ENCODE results near the gene HOXC10. TPM values are rescaled to one million over a fixed set of nuclear protein-coding genes. Genes with fewer than 3 reads are reported as not detected.
A peak's percentile ranks its signal among the peaks of the same experiment; 100 is the strongest.

Gene HOXC10
- total and polyA plus RNA-seq, 2 donors, result 1.6 to 2.8 TPM

DNA sequence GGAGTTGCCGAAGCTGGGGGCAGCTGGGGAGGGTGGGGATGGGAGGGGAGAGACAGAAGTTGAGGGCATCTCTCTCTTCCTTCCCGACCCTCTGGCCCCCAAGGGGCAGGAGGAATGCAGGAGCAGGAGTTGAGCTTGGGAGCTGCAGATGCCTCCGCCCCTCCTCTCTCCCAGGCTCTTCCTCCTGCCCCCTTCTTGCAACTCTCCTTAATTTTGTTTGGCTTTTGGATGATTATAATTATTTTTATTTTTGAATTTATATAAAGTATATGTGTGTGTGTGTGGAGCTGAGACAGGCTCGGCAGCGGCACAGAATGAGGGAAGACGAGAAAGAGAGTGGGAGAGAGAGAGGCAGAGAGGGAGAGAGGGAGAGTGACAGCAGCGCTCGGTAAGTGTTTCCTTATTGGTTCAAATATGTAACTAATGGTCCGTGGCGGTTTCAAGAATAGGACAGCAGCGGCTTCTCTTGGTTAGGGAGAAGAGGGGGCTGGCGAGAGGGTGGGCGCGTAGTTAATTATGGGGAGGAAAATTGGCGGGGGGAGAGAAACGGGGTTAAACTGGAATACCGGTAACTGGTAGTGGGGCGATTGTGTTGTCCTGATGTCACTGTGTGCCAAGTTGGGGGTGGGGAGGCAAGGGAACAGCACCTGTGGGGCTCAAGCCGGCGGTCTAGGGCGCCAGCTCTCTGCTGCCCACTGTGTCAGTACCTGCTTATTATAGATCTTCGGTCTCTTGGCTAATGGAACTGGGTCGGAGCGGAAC, 32.3 kb downstream of the HOXC10 start:
- Histone ChIP-seq H3K4me3 (ENCODE audit: low read depth, low read length) (peak overlapping the region; percentile 38), H3K4me1 (ENCODE audit: insufficient read depth) (no peaks in the 10 kb centered on the region), H3K36me3 (ENCODE audit: insufficient read depth) (no peaks in the 10 kb centered on the region), H3K27ac (ENCODE audit: low read depth) (no peak overlapping the region)
- no peak for DNase-seq (ENCODE audit: extremely low spot score)
- WGBS, result 4% methylated on average over 24 of the region's 24 CpGs

DNA sequence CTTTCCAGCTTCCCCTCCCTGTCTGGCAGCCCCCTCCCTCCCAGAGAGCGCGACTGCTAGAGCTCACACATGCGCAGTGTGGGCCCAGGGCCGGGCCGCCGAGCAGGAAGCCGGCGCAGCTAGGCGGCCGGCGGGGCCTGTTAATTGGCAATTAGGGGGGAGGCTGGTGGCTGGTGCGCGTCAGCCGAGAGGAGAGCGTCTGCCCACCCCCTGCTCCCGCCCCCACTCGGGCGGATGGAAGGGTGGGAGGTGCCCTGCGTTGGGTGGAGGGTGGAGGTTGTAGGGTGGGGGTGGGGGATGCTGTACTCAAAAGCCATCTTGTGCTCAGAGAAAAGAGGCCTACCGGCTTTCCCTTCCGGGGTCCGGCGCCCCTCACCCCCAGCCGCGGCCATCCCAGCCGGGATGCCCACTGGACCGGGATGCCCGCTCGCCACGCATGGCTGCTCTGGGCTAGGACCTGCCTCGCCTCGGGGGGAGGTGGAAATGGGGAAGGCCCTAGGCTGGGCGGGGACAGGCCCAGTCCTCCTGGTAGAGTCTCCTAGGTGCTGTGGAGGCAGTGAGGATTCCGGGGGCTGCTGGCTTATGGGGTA, 33.0 kb downstream of the HOXC10 start:
- 4% methylated on average over 34 of the region's 34 CpGs for WGBS
- no peaks in the 10 kb centered on the region for H3K36me3 ChIP-seq (ENCODE audit: insufficient read depth)
- no peaks in the 10 kb centered on the region for H3K4me1 ChIP-seq (ENCODE audit: insufficient read depth)
- DNase-seq (ENCODE audit: extremely low spot score), result peak; percentile 47
- H3K27ac ChIP-seq (ENCODE audit: low read depth), result no peak overlapping the region
- peak overlapping the region; percentile 38 for H3K4me3 ChIP-seq (ENCODE audit: low read depth, low read length)

DNA sequence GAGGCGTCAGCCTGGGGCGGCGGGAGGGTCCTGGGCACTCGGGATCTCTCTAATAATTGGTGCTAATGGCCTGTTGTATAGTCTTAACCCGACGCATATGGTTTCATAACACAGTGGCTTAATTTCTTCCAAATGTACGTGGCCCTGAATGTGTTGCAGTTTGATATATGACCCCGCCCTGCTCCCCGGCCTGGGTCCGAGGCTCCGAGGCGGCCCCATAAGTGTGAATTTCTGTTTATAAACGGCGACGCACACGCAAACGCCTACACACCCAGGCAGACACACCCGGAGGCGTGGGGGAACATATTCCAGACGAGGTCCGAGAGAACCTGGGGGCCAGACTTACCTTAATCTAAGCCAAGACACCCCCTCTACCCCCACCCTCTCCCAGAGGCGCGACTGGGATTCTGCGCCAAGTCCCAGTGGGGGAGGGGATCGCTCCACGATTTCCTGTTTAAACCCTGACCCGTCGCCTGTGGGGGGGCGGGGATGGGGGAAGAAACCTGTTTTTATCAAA, 33.6 kb downstream of the HOXC10 start:
- Histone ChIP-seq H3K36me3 (ENCODE audit: insufficient read depth) (no peaks in the 10 kb centered on the region), H3K4me1 (ENCODE audit: insufficient read depth) (no peaks in the 10 kb centered on the region), H3K27ac (ENCODE audit: low read depth) (no peak overlapping the region), H3K4me3 (ENCODE audit: low read depth, low read length) (no peak overlapping the region)
- DNase-seq (ENCODE audit: extremely low spot score), result no peak
- 34% methylated on average over 29 of the region's 29 CpGs for WGBS

DNA sequence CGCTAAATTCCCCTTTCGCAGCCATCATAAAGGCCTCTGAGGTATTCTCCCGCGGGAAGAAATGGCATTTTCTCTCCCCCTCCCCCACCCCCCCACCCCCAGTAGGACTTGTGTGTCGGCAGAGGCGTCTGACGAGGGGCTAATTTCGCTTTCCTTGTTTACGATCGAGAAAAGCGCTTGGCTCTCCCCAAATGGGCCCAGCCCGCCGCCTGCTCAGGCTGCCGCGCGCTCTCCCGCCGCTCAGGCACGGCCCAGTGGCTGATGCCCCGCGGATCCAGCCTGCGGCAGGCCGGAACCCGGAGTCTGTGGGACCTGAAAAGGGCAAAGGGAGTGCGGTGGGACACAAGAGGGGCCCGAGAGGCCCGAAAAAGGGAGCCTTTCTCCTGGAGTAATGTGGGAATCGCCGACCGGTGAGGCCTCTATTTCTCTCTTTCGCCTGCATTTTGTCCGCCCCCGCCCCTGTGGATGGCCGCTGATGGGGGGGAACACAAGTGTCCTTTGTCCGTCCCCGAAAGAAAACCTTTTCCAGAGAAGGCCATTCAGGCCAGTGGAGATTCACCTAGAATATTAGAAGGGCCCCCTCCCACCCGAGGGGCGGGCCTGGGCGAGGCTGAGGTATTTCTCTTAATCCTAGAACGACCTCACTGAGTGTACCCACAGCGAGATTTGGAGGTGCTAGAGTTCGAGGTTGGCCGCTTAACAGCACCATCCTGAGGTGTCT, 34.3 kb downstream of the HOXC10 start:
- 35% methylated on average over 43 of the region's 43 CpGs for WGBS
- H3K27ac ChIP-seq (ENCODE audit: low read depth), result no peak overlapping the region
- no peak overlapping the region for H3K4me3 ChIP-seq (ENCODE audit: low read depth, low read length)
- no peak for DNase-seq (ENCODE audit: extremely low spot score)
- no peaks in the 10 kb centered on the region for H3K4me1 ChIP-seq (ENCODE audit: insufficient read depth)
- no peaks in the 10 kb centered on the region for H3K36me3 ChIP-seq (ENCODE audit: insufficient read depth)

DNA sequence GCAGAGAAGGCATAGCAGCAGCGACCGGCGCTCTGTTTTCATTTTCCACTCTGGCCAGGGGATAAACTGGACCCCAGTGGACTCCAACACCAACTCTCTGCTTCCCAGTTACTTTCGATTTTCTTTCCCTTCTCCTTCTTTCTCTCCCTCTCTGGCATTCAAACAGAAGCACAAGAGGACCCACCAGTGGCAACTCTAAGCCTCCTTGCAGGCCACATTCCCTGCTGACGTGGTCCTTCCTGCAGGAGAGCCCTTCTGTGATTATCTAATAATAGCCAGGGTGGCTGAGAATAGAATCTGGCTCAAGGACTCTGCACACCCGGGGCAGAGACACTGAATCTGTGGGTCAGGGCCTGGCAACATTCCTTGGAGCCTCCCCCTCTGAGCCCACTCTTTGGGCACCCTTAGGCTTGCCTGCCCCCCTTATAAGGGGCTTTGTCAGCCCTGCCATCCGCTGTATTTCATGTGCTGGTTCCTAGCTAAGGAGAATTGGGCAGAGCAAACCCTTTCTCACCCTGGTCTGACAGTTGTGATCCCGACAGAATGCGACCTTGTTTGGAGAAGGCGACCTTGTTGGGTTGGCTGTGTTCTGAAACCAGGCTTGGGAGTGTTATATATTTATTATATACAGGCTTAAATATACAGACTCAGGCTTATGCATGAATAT, 35.1 kb downstream of the HOXC10 start:
- H3K4me1 ChIP-seq (ENCODE audit: insufficient read depth), result no peaks in the 10 kb centered on the region
- no peak overlapping the region for H3K4me3 ChIP-seq (ENCODE audit: low read depth, low read length)
- no peaks in the 10 kb centered on the region for H3K36me3 ChIP-seq (ENCODE audit: insufficient read depth)
- H3K27ac ChIP-seq (ENCODE audit: low read depth), result no peak overlapping the region
- no peak for DNase-seq (ENCODE audit: extremely low spot score)
- 40% methylated on average over 10 of the region's 10 CpGs for WGBS

DNA sequence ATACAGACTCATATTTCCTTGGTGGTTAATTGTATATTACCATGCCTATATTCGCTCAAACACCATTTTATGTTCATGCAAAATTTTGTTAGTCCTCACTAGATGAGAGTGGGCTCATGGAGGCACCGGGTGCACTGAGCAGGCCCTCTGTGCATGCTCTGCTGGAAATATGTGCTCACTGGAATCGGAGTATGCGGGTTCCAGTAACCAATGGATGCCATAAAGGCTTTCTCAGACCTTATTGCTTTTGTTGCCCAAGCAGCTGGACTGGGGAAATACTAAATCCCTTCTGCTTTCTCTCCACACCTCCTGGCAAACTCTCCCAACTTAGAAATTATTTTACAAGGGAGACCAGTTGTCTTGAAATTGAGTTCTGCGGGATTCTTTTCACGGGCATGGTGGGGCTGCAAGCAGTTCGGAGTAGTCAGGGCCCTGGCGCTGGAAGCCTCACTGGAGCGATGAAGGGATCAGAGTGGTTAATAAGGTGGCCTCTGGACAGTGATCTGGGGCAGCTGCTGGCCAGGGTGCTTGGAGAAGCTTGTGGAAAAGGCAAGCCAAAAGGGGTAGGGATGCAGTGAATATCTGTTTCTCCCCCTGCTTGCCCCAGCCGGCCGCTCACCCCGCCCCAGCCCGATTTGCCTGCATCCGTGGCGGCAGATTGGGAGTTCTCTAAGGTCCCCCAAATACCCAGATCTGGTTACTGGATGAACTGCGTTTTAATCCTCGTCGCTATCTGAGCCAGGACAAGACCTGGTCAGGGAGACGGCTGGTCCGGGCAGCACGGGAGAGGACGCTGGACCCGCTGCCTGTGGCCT, 35.9 kb downstream of the HOXC10 start:
- no peaks in the 10 kb centered on the region for H3K4me1 ChIP-seq (ENCODE audit: insufficient read depth)
- no peaks in the 10 kb centered on the region for H3K36me3 ChIP-seq (ENCODE audit: insufficient read depth)
- no peak overlapping the region for H3K27ac ChIP-seq (ENCODE audit: low read depth)
- no peak for DNase-seq (ENCODE audit: extremely low spot score)
- H3K4me3 ChIP-seq (ENCODE audit: low read depth, low read length), result no peak overlapping the region
- 48% methylated on average over 23 of the region's 23 CpGs for WGBS

DNA sequence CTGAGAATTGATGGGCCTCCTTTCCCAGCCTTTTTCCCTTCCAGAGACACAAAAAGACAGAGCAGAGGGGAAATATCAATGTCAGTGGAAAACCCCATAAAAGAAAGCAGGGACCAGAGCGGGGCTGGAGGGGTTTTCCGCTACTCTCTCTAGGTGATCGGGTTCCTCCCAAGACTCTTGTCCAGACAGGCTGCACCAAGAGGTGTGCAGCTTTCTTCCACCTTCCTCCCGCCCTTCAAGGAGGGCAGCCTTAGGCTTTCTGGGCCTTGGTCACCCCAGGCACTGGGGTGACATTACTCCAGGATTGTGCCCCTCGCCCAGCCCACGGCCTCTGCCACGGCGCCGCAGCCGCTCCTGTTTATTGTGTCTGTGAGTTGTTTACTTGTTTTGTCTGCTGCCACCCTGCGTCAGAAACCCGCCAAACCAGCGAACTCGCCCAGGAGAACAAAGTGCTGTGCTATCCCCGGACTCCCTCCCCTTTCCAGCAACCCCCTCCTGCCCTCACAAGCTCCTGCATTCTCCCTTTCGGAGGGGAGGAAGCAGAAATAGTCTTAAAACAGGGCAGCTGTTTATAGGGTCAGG, 36.6 kb downstream of the HOXC10 start:
- no peak for DNase-seq (ENCODE audit: extremely low spot score)
- Histone ChIP-seq H3K4me3 (ENCODE audit: low read depth, low read length) (no peak overlapping the region), H3K36me3 (ENCODE audit: insufficient read depth) (no peaks in the 10 kb centered on the region), H3K4me1 (ENCODE audit: insufficient read depth) (no peaks in the 10 kb centered on the region), H3K27ac (ENCODE audit: low read depth) (no peak overlapping the region)
- WGBS, result 26% methylated on average over 16 of the region's 16 CpGs

DNA sequence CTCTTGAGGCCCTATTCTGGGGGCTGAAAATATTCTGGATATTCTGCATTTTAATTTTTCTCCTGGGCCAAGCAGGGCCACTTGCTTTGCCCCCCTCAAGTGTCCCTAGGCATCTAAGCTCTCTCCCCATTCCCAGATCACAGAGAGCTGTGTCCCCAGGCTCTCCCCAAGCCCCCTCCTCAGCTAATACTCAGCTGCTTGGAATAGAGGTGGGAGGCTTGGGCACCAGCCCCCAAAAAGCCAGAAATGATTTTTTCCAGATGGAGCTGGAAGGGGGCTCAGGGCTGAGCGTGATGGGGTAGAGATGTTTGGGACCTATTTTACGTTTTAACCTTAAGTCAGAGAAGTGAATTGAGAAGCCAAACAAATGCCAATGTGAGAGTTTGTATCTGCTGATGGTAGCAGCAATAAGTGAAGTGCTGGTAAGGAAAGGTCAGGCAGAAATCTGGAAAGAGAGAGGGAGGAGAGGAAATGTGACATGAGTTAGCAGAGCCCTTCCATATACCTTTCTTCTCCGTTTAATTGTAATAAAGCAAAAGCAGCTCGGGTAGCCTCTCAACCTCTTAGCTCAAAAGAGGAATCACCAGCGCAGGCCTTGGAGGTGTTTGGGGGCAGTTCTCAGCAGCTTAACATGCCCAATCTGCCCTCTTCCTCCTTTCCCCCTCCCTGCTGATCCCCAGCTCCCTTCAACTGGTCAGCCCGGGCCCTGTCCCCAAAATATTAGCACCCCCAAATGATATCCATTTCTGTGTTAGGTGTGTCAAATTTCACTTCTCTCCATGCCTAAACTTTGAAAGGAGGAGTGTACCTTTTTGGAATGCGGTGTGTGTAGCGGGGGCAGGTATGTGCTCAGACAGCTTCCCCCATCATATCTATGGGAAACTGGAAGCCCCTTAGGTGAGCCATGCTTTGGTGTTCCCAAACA, 38.3 kb downstream of the HOXC10 start:
- WGBS, result 41% methylated on average over 8 of the region's 8 CpGs
- Histone ChIP-seq H3K4me1 (ENCODE audit: insufficient read depth) (no peaks in the 10 kb centered on the region), H3K27ac (ENCODE audit: low read depth) (no peak overlapping the region)

DNA sequence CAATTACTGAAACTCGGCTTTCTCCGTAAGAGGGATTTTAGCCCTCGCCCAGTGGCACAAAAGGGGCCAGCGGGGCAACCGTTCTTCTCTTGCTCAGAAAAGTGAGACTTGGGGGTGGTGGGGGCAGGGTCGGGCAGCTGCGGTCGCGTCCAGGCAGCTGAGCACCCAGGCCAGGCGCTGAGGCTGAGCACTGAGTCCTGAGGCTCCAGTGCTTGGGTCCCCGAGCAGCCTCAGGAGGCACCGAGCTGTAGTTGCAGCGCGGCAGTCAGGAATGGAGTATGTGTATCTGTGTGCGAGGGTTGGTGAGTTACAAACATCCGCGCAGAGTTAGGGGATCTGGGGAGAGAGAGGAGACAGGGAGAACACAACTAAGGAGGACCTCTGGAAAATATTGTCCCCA, 39.2 kb downstream of the HOXC10 start:
- no peak for DNase-seq (ENCODE audit: extremely low spot score)
- 21% methylated on average over 17 of the region's 17 CpGs for WGBS
- no peak overlapping the region for H3K27ac ChIP-seq (ENCODE audit: low read depth)
- H3K4me1 ChIP-seq (ENCODE audit: insufficient read depth), result no peaks in the 10 kb centered on the region
- H3K36me3 ChIP-seq (ENCODE audit: insufficient read depth), result no peaks in the 10 kb centered on the region
- H3K4me3 ChIP-seq (ENCODE audit: low read depth, low read length), result no peak overlapping the region

More for the DNA sequence above, 38.3 kb downstream of the HOXC10 start:
- no peaks in the 10 kb centered on the region for H3K36me3 ChIP-seq (ENCODE audit: insufficient read depth)
- H3K4me3 ChIP-seq (ENCODE audit: low read depth, low read length), result no peak overlapping the region
- DNase-seq (ENCODE audit: extremely low spot score), result no peak

DNA sequence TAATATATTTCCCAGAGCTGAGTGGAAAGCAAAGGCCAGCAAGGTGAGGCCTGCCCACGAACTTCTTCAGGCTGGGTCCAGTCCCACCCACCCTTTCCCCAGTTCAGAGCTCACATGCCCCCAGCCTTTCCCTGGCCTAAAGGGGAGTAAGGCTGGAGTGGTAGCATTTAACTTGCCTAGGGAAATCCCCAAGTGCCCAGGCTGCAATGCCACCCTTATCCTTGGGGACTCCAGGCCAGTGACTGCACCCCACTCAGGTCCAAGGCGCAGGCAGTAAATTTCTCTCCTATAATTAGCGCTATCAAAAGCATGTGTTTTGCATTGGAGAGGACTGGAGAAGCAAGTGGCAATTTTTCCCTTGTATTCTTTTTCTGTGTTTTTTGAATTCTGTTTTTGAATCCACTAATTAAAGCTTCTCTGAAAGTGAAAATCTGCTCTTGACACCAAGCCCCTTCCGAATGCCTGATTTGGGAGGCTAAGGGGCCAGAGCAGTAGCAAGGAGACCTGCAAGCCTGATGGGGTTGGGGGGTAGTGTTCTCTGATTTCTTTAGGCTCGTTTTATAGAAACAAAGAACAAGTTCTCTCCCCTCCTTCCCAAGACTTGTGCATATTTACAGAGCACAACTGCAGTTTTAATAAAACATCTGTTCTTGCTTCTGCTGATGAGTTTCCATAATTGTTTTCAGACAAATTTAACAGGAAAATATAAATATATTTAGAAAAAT, 39.8 kb downstream of the HOXC10 start:
- Histone ChIP-seq H3K27ac (ENCODE audit: low read depth) (no peak overlapping the region), H3K4me3 (ENCODE audit: low read depth, low read length) (no peak overlapping the region), H3K4me1 (ENCODE audit: insufficient read depth) (no peaks in the 10 kb centered on the region), H3K36me3 (ENCODE audit: insufficient read depth) (no peaks in the 10 kb centered on the region)
- DNase-seq (ENCODE audit: extremely low spot score), result no peak
- WGBS, result 36% methylated on average over 5 of the region's 5 CpGs

DNA sequence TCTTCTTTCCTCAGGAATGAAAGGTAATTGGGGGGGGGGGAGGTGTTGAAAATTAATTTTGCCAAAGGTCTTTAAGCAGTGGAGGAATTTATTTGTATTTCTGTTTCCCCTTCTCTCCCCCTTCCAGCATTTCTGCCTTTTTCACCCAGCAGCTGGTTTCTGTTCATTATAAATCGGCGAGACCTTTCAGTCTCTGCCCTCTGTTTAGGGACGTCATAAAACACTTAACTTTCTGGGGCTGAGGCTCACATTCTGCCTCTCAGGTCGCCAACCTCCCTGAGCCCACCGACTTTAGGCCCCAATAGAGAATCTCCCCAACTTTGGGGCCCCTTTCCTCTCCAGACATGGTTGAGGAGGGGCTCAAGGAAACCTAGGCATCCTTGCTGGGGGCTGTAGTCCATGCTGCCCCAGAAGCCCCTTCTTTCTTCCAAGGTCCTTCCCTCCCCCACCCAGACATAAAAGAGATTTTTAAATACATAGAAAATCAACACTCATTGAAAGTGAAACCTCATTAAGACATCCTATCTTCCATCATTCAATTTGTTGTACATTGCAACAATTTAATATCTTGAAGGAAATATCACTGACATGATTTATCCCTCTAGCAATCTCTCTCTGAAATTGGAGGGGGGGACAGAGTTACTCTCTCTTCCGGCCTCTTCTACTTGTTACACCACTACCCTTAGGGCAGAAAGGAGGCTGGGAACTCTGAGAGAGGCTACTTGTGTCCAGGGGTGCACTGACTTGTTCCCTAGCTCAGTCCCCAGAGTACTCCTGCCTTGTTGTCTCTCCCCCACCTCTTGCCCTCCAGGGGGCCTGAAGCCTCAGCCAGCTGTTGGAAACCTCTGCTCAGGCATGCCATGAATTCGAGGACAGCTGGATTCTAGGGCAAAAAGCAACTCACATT, 40.8 kb downstream of the HOXC10 start:
- H3K36me3 ChIP-seq (ENCODE audit: insufficient read depth), result no peaks in the 10 kb centered on the region
- 23% methylated on average over 7 of the region's 7 CpGs for WGBS
- H3K4me3 ChIP-seq (ENCODE audit: low read depth, low read length), result no peak overlapping the region
- no peak for DNase-seq (ENCODE audit: extremely low spot score)
- H3K27ac ChIP-seq (ENCODE audit: low read depth), result no peak overlapping the region
- no peaks in the 10 kb centered on the region for H3K4me1 ChIP-seq (ENCODE audit: insufficient read depth)
